ENCODE data around the gene ROBO2. TPM values are rescaled to one million over a fixed set of nuclear protein-coding genes. Genes with fewer than 3 reads are reported as not detected.

Gene ROBO2
- under 1 TPM; 0.74 to 0.88 TPM for total RNA-seq

DNA sequence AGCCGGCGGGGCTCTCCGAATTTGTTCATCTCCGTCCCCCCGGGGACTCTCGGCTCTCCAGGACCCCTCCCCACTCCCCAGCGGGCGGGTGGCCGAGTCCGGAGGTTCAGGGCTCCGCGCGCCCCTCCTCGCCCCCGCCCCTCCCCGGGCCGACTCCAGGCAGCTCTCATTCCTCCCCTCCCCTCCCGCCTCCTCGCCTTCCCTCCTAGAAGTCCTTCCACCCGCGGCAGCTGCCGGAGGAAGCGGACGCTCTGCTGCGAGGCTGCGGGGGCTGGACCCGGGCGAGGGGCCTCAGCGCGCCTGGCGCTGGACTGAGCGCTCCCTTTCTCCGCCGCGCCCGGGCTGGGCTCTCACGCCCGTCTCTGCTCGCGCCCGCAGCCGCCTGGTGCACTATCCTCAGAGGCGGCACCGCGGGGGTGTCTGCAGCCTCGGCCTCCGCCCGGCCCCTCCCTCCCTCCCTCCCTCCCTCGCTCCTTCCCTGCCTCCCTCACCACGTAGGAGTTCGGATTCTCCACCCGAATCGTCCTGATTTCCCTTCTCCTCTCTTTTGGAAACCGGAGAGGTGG is at the start of gene ROBO2:
Gene ROBO2 (plus strand): TSS at position 494 of the 566 bp plus-strand sequence. CDS start 687 bp downstream, outside the sequence.
- H3K27ac ChIP-seq = no peak within 1 kb of the TSS
- H3K27me3 ChIP-seq = peaks cover 23% of the 10 kb centered on the region
- H3K36me3 ChIP-seq = no peaks in the 10 kb centered on the region
- intact Hi-C loops (cut with DNase I) = loop anchor here (5.0 kb wide), 1 partner anchor 218 kb away; no protein-coding TSS in a partner anchor
- peak; percentile 19 for DNase-seq
- TF ChIP-seq CTCF (IDR thresholded peaks at IDR 0.05) = no peak
- H3K4me1 ChIP-seq = no peaks in the 10 kb centered on the region
- peak within 1 kb of the TSS; percentile 38 for H3K4me3 ChIP-seq
- H3K9me3 ChIP-seq = no peaks in the 10 kb centered on the region
- H3K9ac ChIP-seq (ENCODE audit: low read depth in 2 of 2, low read length in 2 of 2) = no peak within 1 kb of the TSS

DNA sequence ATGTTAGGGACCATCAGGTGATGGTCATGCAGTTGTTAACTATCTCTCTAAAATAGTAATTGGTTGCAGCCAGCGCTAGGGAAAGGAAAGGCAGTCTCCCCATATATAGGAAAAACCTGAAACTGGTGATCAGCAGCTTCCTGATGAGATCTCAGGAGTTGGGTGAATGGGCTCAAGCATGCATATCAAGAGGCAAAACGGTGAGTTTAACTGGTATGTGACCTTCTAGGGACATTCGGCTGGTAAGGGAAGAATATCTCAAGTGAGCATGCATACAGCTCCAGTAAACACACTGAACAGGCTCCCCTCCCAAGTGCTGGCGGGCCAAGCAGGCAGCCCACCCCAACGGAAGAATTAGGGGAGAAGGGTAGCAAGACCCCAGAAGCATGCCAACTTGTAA is 49.3 kb upstream of the ROBO2 start:
- Histone ChIP-seq H3K9me3 (no peaks in the 10 kb centered on the region), H3K27ac (no peak overlapping the region), H3K4me1 (no peaks in the 10 kb centered on the region), H3K4me3 (no peak overlapping the region), H3K27me3 (no peaks in the 10 kb centered on the region), H3K36me3 (no peaks in the 10 kb centered on the region), H3K9ac (ENCODE audit: low read depth in 2 of 2, low read length in 2 of 2) (no peak overlapping the region)
- no peak for TF ChIP-seq CTCF (IDR thresholded peaks at IDR 0.05)
- intact Hi-C loops (cut with DNase I) = no loop called here
- no peak for DNase-seq

DNA sequence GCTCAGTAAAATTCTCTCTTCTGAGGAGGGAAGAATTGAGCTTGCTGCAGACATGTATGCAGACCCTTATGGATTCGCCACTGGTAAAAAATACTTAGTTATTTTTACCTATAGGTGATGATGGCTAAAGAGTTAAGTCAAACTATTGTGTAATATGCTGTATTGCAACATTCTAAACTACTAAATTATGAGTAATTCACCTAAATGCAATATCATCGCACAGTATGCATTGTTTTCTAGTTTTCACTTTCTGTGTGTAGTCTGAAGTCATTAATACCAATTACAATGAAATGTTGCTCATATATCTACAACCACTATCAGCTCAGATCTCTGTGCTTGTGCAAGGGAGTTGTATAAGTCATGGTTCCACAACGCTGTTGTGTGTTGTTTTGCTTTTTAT is 48.7 kb upstream of the ROBO2 start:
- Histone ChIP-seq H3K27me3 (no peaks in the 10 kb centered on the region), H3K9me3 (no peaks in the 10 kb centered on the region), H3K36me3 (no peaks in the 10 kb centered on the region), H3K4me3 (no peak overlapping the region), H3K4me1 (no peaks in the 10 kb centered on the region), H3K9ac (ENCODE audit: low read depth in 2 of 2, low read length in 2 of 2) (no peak overlapping the region), H3K27ac (no peak overlapping the region)
- TF ChIP-seq CTCF (IDR thresholded peaks at IDR 0.05) = no peak
- intact Hi-C loops (cut with DNase I) = no loop called here
- no peak for DNase-seq

DNA sequence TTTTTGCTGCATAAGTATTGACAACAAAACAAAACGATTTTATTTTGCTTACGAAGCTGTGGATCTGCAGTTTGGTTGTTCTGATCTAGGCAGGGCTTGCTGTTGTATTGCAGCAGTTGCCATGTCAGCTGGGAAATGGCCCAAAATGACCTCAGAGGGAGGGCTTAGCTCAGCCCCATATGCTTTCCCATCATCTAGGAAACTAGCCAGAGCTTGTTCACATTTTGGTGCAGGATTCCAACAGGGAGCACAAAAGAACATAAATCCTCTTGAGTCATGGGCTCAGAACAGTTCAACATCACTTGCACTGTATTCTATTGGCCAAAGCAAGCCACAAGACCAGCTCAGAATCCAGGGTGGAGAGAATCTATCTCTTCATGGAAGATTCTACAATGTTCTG is 42.2 kb upstream of the ROBO2 start:
- H3K27me3 ChIP-seq = no peaks in the 10 kb centered on the region
- H3K9ac ChIP-seq (ENCODE audit: low read depth in 2 of 2, low read length in 2 of 2) = no peak overlapping the region
- no peaks in the 10 kb centered on the region for H3K4me1 ChIP-seq
- no peak for TF ChIP-seq CTCF (IDR thresholded peaks at IDR 0.05)
- no peak overlapping the region for H3K27ac ChIP-seq
- H3K9me3 ChIP-seq = no peaks in the 10 kb centered on the region
- DNase-seq = no peak
- no peak overlapping the region for H3K4me3 ChIP-seq
- no peaks in the 10 kb centered on the region for H3K36me3 ChIP-seq
- intact Hi-C loops (cut with DNase I) = no loop called here

DNA sequence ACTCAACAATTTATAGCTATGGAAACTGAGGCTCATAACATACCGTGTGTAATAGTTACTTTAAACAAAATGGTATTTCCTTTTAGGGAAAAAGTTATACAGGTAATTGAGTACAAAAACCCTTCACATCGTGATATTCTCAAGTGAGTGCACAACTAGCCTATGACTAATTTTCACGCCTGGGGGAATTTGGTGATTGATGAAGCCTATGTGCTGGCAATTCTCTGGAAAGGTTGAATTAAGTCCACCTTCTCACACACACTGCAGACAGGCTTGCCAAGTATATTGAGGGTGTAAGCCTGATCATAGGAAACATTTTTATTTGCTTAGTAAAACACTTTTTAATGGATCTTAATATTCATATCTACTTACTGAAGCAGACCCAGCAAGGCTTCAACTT is 41.3 kb upstream of the ROBO2 start:
- no peak for DNase-seq
- no peaks in the 10 kb centered on the region for H3K36me3 ChIP-seq
- H3K27ac ChIP-seq = no peak overlapping the region
- H3K4me3 ChIP-seq = no peak overlapping the region
- H3K27me3 ChIP-seq = no peaks in the 10 kb centered on the region
- intact Hi-C loops (cut with DNase I) = no loop called here
- H3K4me1 ChIP-seq = no peaks in the 10 kb centered on the region
- TF ChIP-seq CTCF (IDR thresholded peaks at IDR 0.05) = no peak
- no peak overlapping the region for H3K9ac ChIP-seq (ENCODE audit: low read depth in 2 of 2, low read length in 2 of 2)
- H3K9me3 ChIP-seq = no peaks in the 10 kb centered on the region
